ENCODE data around the gene SAFB.

The SAFB gene

DNA sequence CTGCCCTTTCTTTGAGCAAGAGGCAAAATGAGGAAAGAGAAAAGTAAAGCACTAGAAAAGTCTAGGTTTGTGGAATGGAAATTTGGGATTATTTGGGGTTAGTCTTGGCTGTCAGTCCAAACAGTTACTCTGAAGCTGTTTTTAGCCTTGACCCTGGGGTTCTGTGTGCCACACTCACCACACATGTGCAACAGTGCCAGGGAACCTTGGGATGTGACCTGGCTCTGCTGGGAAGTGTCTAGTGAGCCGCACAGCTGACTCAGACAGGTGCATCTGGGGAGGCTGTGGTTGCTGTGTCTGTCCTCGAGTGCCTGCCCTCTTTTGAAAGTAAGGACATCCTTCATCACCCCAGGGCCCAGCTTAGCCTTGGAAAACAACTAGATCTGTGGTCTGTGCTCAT is 41.6 kb downstream of the SAFB start:
- Mint-ChIP-seq H3K27ac (no peak overlapping the region), H3K9me3 (no peaks in the 10 kb centered on the region)

DNA sequence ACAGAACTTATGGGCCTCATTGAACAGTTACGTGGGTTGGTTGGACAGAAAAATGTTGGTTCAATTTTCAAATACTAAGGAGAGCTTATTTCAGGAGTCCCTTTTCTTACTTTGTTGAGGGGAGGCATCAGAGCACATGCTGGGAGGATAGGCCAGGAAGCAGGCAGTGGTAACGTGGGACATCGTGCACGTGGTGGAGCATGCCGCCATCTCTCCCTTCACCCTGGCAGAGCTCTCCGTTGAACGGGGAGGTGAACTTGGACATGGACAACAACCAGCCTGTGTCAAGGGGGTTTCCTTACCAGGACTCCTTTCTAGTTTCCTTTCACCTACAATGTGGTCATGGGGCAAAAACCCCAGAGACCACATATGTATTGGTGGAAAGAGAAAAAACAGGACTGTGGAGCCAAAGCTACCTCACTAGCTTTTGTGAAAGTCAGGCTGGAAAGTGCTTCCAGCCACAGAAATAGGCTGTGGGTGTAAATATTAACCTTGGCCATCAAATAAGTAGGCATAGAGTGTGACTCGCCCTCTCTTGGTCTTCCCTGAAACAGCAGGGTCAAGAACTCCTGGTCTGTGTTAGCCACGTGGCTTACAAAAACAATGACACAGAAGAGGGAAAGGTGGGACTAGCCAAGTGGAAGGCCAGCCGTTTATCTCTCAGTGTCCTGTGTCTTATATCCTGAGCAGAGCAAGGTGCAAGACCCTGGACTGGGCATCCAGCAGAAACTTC is 43.1 kb downstream of the SAFB start:
- H3K9me3 Mint-ChIP-seq = no peaks in the 10 kb centered on the region

More for the DNA sequence above, 41.6 kb downstream of the SAFB start:
- Mint-ChIP-seq H3K27me3 (no peaks in the 10 kb centered on the region), H3K4me3 (no peak overlapping the region), H3K36me3 (peaks cover 4% of the 10 kb centered on the region), H3K4me1 (no peaks in the 10 kb centered on the region)

DNA sequence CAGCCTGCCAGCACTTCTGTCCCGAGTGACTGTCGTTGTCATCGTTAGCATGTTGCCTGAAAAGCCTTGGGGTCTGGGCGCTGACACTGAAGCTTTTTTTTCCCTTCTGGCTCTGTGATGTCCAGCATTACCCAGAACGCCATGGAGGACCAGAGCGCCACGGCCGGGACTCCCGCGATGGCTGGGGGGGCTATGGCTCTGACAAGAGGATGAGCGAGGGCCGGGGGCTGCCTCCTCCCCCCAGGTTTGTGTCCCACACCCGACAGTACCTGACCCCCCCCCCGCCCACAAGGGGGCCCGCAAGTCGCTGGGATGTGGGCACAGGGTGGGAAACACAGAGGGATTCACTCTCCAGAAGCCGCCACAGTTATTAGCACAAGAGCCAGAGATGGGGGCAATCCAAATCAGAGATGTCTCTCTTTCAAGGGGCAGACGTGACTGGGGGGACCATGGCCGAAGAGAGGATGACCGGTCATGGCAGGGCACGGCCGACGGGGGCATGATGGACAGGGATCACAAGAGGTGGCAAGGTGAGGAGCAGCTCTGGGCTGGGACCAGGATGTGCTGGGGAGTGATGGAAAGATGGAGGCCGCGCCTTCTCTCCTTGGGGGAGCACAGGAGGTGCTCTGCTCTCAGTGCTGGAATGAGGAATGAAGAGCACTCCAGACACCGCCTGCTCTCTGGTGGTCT is 44.2 kb downstream of the SAFB start:
- Mint-ChIP-seq H3K27me3 (no peaks in the 10 kb centered on the region), H3K27ac (peak overlapping the region; percentile 38), H3K36me3 (no peaks in the 10 kb centered on the region), H3K4me1 (no peaks in the 10 kb centered on the region), H3K4me3 (no peak overlapping the region), H3K9me3 (no peaks in the 10 kb centered on the region)

More for the DNA sequence above, 43.1 kb downstream of the SAFB start:
- H3K4me1 Mint-ChIP-seq = no peaks in the 10 kb centered on the region
- no peaks in the 10 kb centered on the region for H3K36me3 Mint-ChIP-seq
- H3K27ac Mint-ChIP-seq = peak overlapping the region; percentile 65
- H3K4me3 Mint-ChIP-seq = no peak overlapping the region
- H3K27me3 Mint-ChIP-seq = no peaks in the 10 kb centered on the region

DNA sequence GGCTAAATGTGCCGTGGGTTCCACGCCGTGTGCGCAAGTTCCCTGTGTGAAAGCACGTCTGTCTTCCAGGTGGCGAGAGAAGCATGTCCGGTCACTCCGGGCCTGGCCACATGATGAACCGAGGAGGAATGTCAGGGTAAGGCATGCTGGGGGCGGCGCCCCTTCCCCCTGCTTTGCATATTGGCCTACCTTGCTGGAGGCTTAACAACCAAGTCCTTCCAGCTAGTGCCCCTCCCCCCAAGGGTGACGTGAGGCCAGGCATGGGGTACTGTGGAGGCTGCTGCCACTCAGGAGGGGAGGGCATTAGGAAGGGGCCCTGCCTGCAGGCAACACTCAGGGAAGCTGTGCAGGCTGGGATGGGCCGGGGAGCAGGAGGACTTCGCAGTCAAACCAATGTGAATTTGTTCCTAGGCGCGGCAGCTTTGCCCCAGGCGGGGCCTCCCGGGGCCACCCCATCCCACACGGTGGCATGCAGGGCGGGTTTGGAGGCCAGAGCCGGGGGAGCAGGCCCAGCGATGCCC is 44.9 kb downstream of the SAFB start:
- Mint-ChIP-seq H3K27ac (peak overlapping the region; percentile 38), H3K36me3 (no peaks in the 10 kb centered on the region), H3K4me3 (no peak overlapping the region), H3K9me3 (no peaks in the 10 kb centered on the region), H3K4me1 (no peaks in the 10 kb centered on the region), H3K27me3 (no peaks in the 10 kb centered on the region)

DNA sequence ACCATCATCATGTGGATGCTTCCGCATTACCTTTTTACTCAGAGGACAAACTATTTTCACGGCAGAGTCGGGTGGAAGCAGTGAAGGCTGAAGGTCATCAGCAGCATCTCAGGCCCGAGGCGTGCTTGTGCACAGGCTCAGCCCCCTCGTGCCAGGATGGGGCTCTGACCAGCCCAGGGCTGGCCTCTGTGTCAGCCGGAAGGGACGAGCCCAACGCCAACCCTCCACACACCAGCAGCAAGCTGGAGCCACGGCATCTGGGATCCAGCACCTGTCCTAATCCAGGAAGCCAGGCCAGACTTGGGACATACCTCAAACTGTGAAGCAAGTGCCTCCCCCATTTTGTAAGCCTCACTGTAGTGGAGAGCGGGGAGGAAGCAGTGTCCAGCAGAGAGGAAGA is 46.3 kb downstream of the SAFB start:
- H3K27me3 Mint-ChIP-seq = no peaks in the 10 kb centered on the region
- H3K4me3 Mint-ChIP-seq = no peak overlapping the region
- H3K4me1 Mint-ChIP-seq = no peaks in the 10 kb centered on the region
- no peak overlapping the region for H3K27ac Mint-ChIP-seq
- no peaks in the 10 kb centered on the region for H3K36me3 Mint-ChIP-seq
- no peaks in the 10 kb centered on the region for H3K9me3 Mint-ChIP-seq

DNA sequence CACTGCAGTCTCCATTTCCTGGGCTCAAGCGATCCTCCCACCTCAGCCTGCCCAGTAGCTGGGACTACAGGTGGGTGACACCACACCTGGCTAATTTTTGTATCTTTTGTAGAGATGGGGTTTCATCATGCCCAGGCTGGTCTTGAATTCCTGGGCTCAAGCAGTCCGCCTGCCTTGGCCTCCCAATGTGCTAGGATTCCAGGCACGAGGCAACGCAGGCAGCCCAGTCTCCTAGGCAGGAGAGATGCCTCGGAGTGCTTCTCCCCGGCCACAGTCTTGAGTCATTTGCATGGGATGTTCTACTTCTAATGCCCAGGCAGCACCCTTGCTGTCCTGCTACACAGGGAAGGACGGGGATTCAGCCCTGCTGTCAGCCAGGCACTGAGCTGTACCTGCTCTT is 48.7 kb downstream of the SAFB start:
- Mint-ChIP-seq H3K27me3 (no peaks in the 10 kb centered on the region), H3K4me1 (no peaks in the 10 kb centered on the region), H3K36me3 (no peaks in the 10 kb centered on the region), H3K9me3 (no peaks in the 10 kb centered on the region), H3K27ac (no peak overlapping the region), H3K4me3 (no peak overlapping the region)

DNA sequence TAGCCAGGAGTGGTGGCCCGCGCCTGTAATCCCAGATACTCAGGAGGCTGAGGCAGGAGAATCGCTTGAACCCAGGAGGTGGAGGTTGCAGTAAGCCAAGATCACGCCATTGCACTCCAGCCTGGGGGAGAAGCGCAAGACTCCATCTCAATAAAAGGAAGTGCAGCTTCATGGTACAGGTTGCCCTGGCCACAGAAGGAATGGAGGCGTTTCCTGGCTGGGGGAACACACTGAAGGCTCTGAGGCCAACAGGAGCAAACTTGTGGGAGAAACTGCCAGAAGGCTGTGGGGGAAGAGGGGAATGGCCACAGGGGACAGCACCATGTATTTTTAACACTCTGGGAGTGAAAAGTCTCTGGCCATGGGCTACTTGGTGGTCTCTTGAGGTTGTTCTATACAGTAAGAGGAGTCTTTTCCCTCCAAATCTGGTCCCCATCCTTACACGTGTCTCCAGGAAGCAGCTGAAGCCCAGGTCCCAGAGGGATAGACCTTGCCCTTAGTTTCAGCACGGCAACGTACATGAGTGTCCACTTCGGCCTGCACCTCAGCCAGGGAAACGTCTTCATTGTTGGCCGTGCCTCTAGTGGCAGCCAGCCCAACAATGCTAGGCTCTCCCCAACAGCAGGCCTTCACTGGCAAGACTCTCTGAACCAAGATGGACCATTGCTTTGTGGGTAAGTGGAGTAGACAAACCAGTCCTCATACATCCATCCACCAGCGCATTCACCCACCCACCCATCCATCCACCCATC is 50.0 kb downstream of the SAFB start:
- H3K36me3 Mint-ChIP-seq = no peaks in the 10 kb centered on the region
- H3K9me3 Mint-ChIP-seq = no peaks in the 10 kb centered on the region
- H3K4me1 Mint-ChIP-seq = no peaks in the 10 kb centered on the region
- peak overlapping the region; percentile 23 for H3K27ac Mint-ChIP-seq
- no peak overlapping the region for H3K4me3 Mint-ChIP-seq
- no peaks in the 10 kb centered on the region for H3K27me3 Mint-ChIP-seq

DNA sequence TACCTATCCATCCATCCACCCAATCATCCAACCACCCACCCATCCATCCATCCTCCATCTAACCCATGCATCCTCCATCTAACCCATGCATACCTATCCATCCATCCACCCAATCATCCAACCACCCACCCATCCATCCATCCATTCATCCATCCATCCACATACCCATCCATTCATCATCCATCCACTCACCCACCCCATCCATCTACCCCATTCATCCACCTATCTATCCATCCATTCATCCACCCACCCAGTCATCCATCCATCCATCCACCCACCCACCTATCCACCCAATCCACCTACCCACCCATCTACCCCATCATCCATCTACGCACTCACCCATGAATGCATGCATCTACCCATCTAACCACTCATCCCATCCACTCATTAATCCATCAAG is 50.9 kb downstream of the SAFB start:
- Mint-ChIP-seq H3K36me3 (no peaks in the 10 kb centered on the region), H3K4me1 (no peaks in the 10 kb centered on the region), H3K4me3 (no peak overlapping the region), H3K27me3 (no peaks in the 10 kb centered on the region), H3K27ac (peak overlapping the region; percentile 5), H3K9me3 (no peaks in the 10 kb centered on the region)

DNA sequence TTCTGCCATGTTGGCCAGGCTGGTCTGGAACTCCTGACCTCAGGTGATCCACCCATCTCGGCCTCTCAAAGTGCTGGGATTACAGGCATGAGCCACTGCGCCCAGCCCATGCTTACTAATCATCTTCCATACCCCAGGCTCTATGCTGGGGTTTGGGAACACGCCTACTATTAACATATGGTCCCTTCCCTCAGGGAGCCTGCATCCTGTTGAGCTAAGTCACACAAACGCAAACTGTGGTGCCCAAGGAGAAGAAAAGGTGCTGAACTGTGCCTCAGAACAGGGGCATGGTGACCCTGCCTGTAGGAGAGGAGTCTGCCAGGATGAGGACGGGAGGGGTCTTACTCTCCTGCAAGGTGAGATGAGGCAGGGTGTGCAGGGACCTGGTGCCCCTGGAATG is 51.8 kb downstream of the SAFB start:
- H3K36me3 Mint-ChIP-seq = no peaks in the 10 kb centered on the region
- peaks cover 5% of the 10 kb centered on the region for H3K4me1 Mint-ChIP-seq
- no peaks in the 10 kb centered on the region for H3K27me3 Mint-ChIP-seq
- H3K9me3 Mint-ChIP-seq = no peaks in the 10 kb centered on the region
- no peak overlapping the region for H3K27ac Mint-ChIP-seq
- no peak overlapping the region for H3K4me3 Mint-ChIP-seq

DNA sequence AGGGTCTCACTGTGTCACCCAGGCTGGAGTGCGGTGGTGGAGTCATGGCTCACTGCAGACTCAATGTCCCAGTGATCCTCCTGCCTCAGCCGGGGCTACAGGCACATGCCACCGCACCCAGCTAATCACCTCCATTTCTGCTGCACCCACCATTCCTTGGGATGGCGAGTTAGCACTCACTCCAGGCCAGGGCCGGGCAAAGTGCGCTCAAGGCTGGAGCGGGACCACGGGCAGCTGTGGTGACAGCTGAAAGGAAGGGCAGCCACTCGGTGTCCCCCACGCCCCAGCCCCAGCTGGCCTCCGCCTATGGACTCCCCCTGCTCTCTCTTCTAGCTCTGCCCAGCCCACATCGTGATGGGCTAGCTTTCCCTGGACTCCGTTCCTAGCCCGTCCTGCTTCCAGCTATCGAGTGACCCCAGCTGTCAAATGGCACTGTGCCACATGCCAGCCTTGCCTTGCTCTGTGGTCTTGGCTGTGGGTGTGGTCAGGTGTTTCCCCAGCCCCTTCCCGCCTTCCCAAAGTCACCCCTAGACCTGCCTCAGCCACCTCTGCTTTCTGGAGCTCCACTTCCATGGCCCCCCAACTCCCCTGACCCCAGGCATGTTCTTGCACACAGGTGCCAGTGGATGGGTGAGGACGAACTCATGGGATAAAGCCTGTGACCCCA is 53.4 kb downstream of the SAFB start:
- Mint-ChIP-seq H3K9me3 (no peaks in the 10 kb centered on the region), H3K4me1 (peaks cover 11% of the 10 kb centered on the region), H3K27ac (peak overlapping the region; percentile 53), H3K4me3 (no peak overlapping the region), H3K27me3 (no peaks in the 10 kb centered on the region), H3K36me3 (no peaks in the 10 kb centered on the region)

DNA sequence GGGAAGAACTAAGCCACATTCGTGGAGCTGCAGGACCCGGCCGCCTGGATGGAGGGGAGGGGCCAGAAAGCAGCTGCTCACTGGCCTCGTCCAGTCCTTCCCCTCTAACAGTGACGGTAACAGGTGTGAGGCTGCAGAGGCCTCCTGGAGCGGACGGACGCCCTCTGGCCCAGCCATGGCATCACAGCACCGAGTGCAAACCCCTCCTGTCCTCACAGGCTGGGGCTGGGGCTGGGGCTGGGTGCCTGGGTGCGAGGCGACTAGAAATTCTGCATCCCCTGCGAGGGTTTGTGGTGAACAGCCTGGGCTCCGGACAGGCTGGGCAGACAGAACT is 53.9 kb downstream of the SAFB start:
- Mint-ChIP-seq H3K4me1 (peaks cover 16% of the 10 kb centered on the region), H3K36me3 (no peaks in the 10 kb centered on the region), H3K27me3 (no peaks in the 10 kb centered on the region), H3K4me3 (no peak overlapping the region), H3K9me3 (no peaks in the 10 kb centered on the region), H3K27ac (no peak overlapping the region)

DNA sequence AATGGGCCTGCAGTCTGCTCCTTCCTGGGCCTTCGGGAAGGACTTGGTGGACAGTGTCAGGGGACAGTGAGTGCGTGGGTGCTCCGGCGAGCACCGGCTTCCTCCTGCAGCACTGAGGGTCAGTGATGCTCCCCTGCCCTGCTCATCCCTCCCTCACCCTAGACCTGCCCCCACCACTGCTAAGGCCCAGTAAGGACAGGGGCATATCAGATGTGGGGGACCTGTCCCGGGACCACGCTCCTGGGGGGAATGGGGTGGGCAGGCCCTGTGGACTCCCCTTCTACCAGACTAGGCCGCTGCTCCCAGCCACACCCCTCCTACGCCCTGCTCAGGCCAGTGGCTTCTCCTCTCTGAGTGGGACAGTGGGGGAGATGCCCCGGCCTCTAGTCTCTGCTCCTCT is 54.3 kb downstream of the SAFB start:
- Mint-ChIP-seq H3K9me3 (no peaks in the 10 kb centered on the region), H3K4me3 (no peak overlapping the region), H3K27ac (peak overlapping the region; percentile 68), H3K27me3 (no peaks in the 10 kb centered on the region), H3K4me1 (peaks cover 20% of the 10 kb centered on the region), H3K36me3 (no peaks in the 10 kb centered on the region)

DNA sequence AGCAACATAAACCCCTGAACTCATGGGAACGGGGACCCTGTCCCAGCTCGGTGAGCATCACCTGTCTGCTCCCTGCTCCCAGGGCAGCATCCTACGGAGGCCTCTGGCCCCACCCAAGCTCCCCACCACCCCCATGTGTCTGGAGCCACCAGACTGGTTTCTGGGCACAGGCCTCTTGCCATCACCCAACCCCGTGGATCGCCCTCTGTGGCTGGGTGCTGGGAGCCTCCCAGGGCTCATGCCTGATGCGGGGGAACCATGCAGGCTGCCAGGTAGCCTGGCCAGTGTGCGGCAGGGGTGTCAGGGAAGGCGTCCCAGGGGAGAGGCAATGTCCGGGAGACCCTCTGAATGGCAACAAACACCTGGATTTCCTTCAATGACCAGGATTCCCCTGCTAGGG is 54.7 kb downstream of the SAFB start:
- Mint-ChIP-seq H3K4me1 (peaks cover 23% of the 10 kb centered on the region), H3K4me3 (no peak overlapping the region), H3K27ac (peak overlapping the region; percentile 68), H3K9me3 (no peaks in the 10 kb centered on the region), H3K36me3 (no peaks in the 10 kb centered on the region), H3K27me3 (no peaks in the 10 kb centered on the region)

DNA sequence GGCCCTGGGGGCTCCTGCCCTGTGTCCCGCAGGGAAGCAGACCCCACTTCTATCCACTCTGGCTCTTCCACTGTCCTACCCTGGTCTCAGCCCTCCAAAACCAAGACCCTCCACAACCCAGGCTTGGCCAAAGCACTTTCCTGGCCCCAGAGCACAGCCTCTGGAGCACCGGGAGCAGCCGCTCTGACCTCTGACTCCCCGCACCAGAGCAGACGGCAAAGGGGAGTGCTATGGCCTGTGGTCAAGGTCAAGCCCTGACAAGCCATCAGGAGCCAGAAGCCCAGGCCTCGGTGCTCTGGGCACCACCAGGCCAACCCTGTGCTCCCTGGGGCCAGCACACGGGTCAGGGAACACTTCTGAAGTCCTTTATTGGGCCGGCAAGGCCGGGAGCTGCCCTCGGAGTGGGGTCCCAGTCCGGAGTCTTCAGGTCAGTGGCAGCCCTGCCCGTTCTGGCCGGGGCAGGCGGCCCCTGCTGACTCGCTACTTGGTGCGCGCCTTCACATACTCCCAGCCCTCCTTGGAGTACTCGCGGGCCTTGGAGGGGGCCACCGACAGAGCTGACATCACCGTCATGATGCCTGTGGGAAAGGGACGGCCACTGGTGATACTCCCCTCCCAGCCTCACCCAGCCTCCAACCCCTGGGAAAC is 55.3 kb downstream of the SAFB start:
- Mint-ChIP-seq H3K4me3 (no peak overlapping the region), H3K27me3 (no peaks in the 10 kb centered on the region), H3K27ac (no peak overlapping the region), H3K9me3 (no peaks in the 10 kb centered on the region), H3K4me1 (peaks cover 25% of the 10 kb centered on the region), H3K36me3 (no peaks in the 10 kb centered on the region)

All from activated naive CD4-positive, alpha-beta T cell treated with anti-CD3 and anti-CD28 coated beads, Interleukin-2, amount 50 U/mL, for 24 hours (primary cell).